OCI-LY7 (cell line): ENCODE measurements around the gene PSEN1. TPM values are rescaled to one million over a fixed set of nuclear protein-coding genes. Genes with fewer than 3 reads are reported as not detected.

Experiments used
- BruUV-seq: library from RNA; stranded (reverse); fragments of 400-500 nt; replicated peaks from 2 replicates; lab custom pipeline; 2021; lab: Mats Ljungman, UMichigan
- CTCF ChIA-PET: fragments of 300-600 bp; sonication (Branson Sonifier 250); formaldehyde crosslinking; loops from one replicate; lab custom pipeline; 2022; ENCODE audit warnings: antibody characterized with exemption; ENCODE audit not compliant: unreplicated experiment; lab: Charles Lee
- POLR2A ChIA-PET: fragments of 300-600 bp; sonication (Branson Sonifier 250); formaldehyde crosslinking; loops from one replicate; lab custom pipeline; 2022; ENCODE audit warnings: antibody characterized with exemption; lab: Charles Lee
- DNase-seq: peaks from one replicate; pipeline ENCODE4 v3.0.0-alpha.2; 2015; ENCODE audit warnings: low spot score
- H2AFZ ChIP-seq: fragments of 200-600 bp; sonication (generic), shearing (Covaris generic); 2 replicates; pipeline ENCODE4 v1.6.1; 2014; ENCODE audit warnings: mild to moderate bottlenecking, antibody characterized with exemption, low read length, moderate library complexity
- H3K27ac ChIP-seq: fragments of 200-600 bp; sonication (generic); 2 replicates; pipeline ENCODE4 v1.5.1; 2014; ENCODE audit warnings: mixed run types, low read depth, mild to moderate bottlenecking, moderate library complexity, low read length, inconsistent platforms; ENCODE audit not compliant: poor library complexity, severe bottlenecking
- H3K36me3 ChIP-seq: fragments of 200-600 bp; sonication (generic); 2 replicates; pipeline ENCODE4 v1.6.1; 2014; ENCODE audit warnings: mild to moderate bottlenecking, antibody characterized with exemption, low read length, moderate library complexity, mixed read lengths; ENCODE audit not compliant: insufficient read depth
- H3K4me1 ChIP-seq: fragments of 200-600 bp; sonication (generic); 2 replicates; pipeline ENCODE4 v1.5.1; 2014; ENCODE audit warnings: mild to moderate bottlenecking, low read length; ENCODE audit not compliant: insufficient read depth, poor library complexity, severe bottlenecking
- H3K4me2 ChIP-seq: fragments of 200-600 bp; sonication (generic); 2 replicates; pipeline ENCODE4 v1.6.1; 2014; ENCODE audit warnings: mild to moderate bottlenecking, low read length
- H3K4me3 ChIP-seq: fragments of 200-600 bp; sonication (generic); 2 replicates; pipeline ENCODE4 v1.5.1; 2014; ENCODE audit warnings: mild to moderate bottlenecking, low read depth, low read length; ENCODE audit not compliant: poor library complexity, severe bottlenecking
- H3K79me2 ChIP-seq: fragments of 200-600 bp; sonication (generic); 2 replicates; pipeline ENCODE4 v1.6.1; 2016; ENCODE audit warnings: low read depth, mild to moderate bottlenecking, low read length, moderate library complexity, mixed read lengths; ENCODE audit not compliant: insufficient read depth
- H3K9me2 ChIP-seq: fragments of 200-600 bp; sonication (generic); 2 replicates; pipeline ENCODE4 v1.6.1; 2016; ENCODE audit warnings: mild to moderate bottlenecking, low read length, mixed read lengths; ENCODE audit not compliant: insufficient read depth
- H3K9me3 ChIP-seq: fragments of 200-600 bp; sonication (generic); 2 replicates; pipeline ENCODE4 v1.6.1; 2014; ENCODE audit warnings: mild to moderate bottlenecking, mixed run types, low read length, mixed read lengths
- H4K20me1 ChIP-seq: fragments of 200-600 bp; sonication (generic); 2 replicates; pipeline ENCODE4 v1.6.1; 2014; ENCODE audit warnings: mild to moderate bottlenecking, antibody characterized with exemption, low read length, moderate library complexity, mixed read lengths; ENCODE audit not compliant: insufficient read depth
- CTCF ChIP-seq: fragments of 200-600 bp; sonication (generic); conservative IDR thresholded peaks from 2 replicates; pipeline ENCODE4 v1.5.1; 2014; ENCODE audit warnings: mild to moderate bottlenecking, antibody characterized with exemption, low read length, moderate library complexity, mixed read lengths
- EZH2phosphoT487 ChIP-seq: fragments of 200-600 bp; sonication (generic); IDR thresholded peaks from 2 replicates; pipeline ENCODE4 v1.6.1; 2018; ENCODE audit warnings: low read depth, borderline replicate concordance, mild to moderate bottlenecking, mixed run types, antibody characterized with exemption, low read length, moderate library complexity, mixed read lengths
- intact Hi-C: fragments of 100-400 bp; cut with micrococcal nuclease; formaldehyde crosslinking; loops from one replicate; pipeline ENCODE4 v1.10.0; 2022; ENCODE audit not compliant: unreplicated experiment
- total RNA-seq, 2 experiments: library from RNA; depleted of rRNA in 1 of 2; stranded (reverse); fragments of >200 nt in 1 of 2; shearing (Covaris generic) in 1 of 2; gene quantifications; 2 replicates each; pipeline ENCODE4 v1.2.3, GENCODE V29; 2014 to 2022

The PSEN1 gene
- total RNA-seq, 2 experiments from 2014 or later, result 24.4 to 28.0 TPM

- Histone ChIP-seq H3K9me2 (no peaks in the 10 kb centered on the region), H3K9me3 (no peaks in the 10 kb centered on the region), H3K4me1 (peaks cover 10% of the 10 kb centered on the region), H3K79me2 (no peaks in the 10 kb centered on the region), H3K36me3 (no peaks in the 10 kb centered on the region), H4K20me1 (no peaks in the 10 kb centered on the region), H2AFZ (no peak overlapping the region), H3K27ac (no peak overlapping the region), H3K4me2 (no peak overlapping the region; the same call in 1 of the 2 replicates), H3K4me3 (no peak overlapping the region)
- DNase-seq, result no peak
- no peak for TF ChIP-seq EZH2phosphoT487
- no peak for TF ChIP-seq CTCF
- CTCF ChIA-PET, result no interaction called here
- POLR2A ChIA-PET, result interaction anchor here (0.9 kb wide), 1 partner anchor 18 kb away, joined by 3 read pairs; no protein-coding TSS in a partner anchor
- intact Hi-C loops, result no loop called here
- BruUV-seq, result no TSS peak
Measured at GRCh38 chr14:73258076-73258475, 121.8 kb downstream of the PSEN1 start.

GRCh38 chr14:73258845-73259611 lies 122.7 kb downstream of the PSEN1 start:
- POLR2A ChIA-PET, result no interaction called here
- Histone ChIP-seq H3K4me2 (no peak overlapping the region), H3K27ac (no peak overlapping the region), H4K20me1 (no peaks in the 10 kb centered on the region), H3K4me1 (peaks cover 10% of the 10 kb centered on the region), H3K4me3 (no peak overlapping the region), H2AFZ (no peak overlapping the region), H3K9me2 (no peaks in the 10 kb centered on the region), H3K36me3 (no peaks in the 10 kb centered on the region), H3K9me3 (no peaks in the 10 kb centered on the region), H3K79me2 (no peaks in the 10 kb centered on the region)
- BruUV-seq, result no TSS peak
- TF ChIP-seq CTCF, result no peak
- TF ChIP-seq EZH2phosphoT487, result no peak
- CTCF ChIA-PET, result no interaction called here
- DNase-seq, result no peak
- intact Hi-C loops, result no loop called here

- intact Hi-C loops, result no loop called here
- no peak overlapping the region for H3K4me2 ChIP-seq
- CTCF ChIA-PET, result no interaction called here
Measured at GRCh38 chr14:73259837-73260236, 123.5 kb downstream of the PSEN1 start.

More at GRCh38 chr14:73259837-73260236, 123.5 kb downstream of the PSEN1 start:
- no peak for TF ChIP-seq EZH2phosphoT487
- no peak for TF ChIP-seq CTCF
- Histone ChIP-seq H3K79me2 (no peaks in the 10 kb centered on the region), H3K4me1 (peaks cover 10% of the 10 kb centered on the region), H3K27ac (no peak overlapping the region), H3K9me2 (no peaks in the 10 kb centered on the region), H3K4me3 (no peak overlapping the region), H3K9me3 (no peaks in the 10 kb centered on the region), H4K20me1 (no peaks in the 10 kb centered on the region), H2AFZ (no peak overlapping the region), H3K36me3 (no peaks in the 10 kb centered on the region)
- POLR2A ChIA-PET, result no interaction called here
- no TSS peak for BruUV-seq
- no peak for DNase-seq
